Fibroblast of pulmonary artery (primary cell): ENCODE measurements around the gene MEX3C.

Source experiments
- DNase-seq: peaks from one replicate; pipeline ENCODE4 v3.0.0-alpha.2; 2010; ENCODE audit warnings: low read depth
- H3K4me3 ChIP-seq: replicated peaks from 2 replicates; pipeline ENCODE4 v1.5.1; 2011; ENCODE audit warnings: low read depth, mild to moderate bottlenecking, control low read depth, low read length, moderate library complexity
- TF ChIP-seq, protein P1 (sequence below): IDR thresholded peaks from 2 replicates; pipeline ENCODE4 v1.5.1; 2011; ENCODE audit warnings: mild to moderate bottlenecking, control low read depth, low read length, inconsistent platforms; ENCODE audit errors: missing control alignments

MEX3C gene

DNA sequence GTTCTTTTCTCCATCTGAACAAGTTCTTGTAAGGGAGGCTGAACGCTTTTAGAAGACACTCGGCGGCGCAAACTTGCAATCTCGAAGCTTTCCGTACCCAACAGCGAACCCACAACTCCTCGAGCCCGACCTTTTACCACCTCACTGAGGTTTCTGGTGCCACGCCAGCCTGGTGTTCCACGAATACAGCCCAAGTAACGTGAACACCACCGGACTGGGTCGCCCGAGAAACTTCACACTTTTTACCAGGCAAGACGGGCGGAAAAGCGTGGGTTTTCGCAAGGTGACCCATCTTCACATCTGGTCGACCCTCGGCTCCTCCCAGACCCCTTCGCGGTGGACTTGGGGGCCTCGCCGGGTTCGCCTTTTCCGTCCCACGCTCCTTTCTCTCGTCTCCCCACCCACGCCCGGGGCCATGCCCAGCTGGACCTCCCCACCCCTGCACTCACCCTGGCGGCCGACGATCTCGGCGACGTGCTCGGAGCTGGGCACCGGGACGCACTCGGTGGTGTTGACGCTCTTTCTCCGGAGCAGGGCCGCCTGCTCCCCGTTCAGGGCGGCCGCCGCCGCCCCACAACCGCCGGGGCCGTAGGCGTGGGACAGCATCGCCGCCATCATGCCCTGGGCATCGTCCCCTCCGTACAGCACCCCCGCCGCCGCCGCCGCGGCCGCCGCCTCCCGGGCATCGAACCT, 1.2 kb downstream of the MEX3C start:
- peak; percentile 17 for DNase-seq
- peak overlapping the region; percentile 81 for H3K4me3 ChIP-seq
- TF ChIP-seq, protein P1, sequence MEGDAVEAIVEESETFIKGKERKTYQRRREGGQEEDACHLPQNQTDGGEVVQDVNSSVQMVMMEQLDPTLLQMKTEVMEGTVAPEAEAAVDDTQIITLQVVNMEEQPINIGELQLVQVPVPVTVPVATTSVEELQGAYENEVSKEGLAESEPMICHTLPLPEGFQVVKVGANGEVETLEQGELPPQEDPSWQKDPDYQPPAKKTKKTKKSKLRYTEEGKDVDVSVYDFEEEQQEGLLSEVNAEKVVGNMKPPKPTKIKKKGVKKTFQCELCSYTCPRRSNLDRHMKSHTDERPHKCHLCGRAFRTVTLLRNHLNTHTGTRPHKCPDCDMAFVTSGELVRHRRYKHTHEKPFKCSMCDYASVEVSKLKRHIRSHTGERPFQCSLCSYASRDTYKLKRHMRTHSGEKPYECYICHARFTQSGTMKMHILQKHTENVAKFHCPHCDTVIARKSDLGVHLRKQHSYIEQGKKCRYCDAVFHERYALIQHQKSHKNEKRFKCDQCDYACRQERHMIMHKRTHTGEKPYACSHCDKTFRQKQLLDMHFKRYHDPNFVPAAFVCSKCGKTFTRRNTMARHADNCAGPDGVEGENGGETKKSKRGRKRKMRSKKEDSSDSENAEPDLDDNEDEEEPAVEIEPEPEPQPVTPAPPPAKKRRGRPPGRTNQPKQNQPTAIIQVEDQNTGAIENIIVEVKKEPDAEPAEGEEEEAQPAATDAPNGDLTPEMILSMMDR = no peak

DNA sequence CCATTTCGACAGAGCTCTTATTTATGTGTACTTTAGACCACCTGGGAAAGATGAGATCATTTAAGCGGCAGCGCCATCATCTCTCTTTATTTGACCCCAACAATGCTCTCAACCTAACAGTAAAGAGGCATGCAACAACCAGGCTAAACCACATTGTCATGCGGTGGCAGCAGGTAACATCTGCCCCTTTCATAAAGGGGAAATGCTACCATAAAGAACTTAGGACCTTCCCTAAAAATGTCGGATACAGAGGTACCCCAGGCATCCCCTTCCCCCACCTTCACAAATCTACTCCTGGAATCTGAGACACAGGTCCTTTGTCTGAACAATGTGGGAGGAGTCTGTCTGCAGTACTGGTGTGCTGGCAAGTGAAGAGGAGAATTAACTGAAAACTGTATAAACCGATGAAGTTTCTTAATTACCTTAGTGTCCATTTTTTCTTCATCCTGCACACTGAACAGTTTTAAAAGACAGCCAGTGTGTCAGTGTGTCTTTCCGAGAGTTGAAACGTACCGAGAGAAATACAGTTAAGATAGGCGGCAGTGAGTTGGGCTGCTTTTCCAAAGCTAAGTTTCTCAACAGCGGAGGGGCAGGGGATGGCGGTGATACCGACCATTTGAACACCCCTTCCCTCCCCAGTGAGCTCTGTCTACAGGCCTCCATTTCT, 1.9 kb downstream of the MEX3C start:
- H3K4me3 ChIP-seq = peak overlapping the region; percentile 81
- TF ChIP-seq, protein P1 = no peak
- peak; percentile 43 for DNase-seq

DNA sequence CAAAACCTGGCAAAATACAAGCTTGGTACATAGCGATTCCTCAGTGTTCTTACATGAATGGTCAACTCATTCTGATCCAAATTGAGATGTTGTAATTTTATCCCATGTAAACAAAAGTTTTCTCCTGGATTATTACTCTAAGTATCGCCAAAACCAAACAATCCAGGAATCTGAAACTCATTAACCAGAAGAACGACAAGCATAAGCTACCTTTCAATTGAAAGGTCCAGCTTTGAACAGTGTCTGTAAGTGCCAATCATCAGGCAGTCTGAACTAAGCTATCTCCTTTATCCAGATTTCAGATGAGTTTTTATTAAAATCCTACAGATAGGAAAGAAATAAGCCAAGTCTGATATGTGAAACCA, 2.4 kb downstream of the MEX3C start:
- TF ChIP-seq, protein P1 = no peak
- peak overlapping the region; percentile 81 for H3K4me3 ChIP-seq
- no peak for DNase-seq

DNA sequence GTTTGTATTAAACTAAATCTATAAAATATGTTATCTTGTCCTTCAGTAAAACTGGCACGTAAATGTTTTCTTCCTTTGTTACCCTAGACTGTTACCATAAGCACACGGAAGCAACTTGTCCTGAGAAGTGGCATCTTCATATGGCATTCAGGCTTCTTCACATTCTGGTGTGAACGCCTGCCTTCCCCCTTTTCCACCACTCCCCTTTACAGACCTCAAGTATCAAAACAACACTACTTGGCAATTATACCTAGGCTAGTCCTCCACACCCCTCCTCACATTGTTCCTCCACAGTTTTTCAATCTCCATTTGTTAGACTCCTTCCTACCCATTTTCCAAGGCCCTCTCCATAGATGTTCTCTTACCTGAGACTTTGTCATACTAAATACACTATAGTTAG, 2.9 kb downstream of the MEX3C start:
- TF ChIP-seq, protein P1 = no peak
- DNase-seq = no peak
- peak overlapping the region; percentile 81 for H3K4me3 ChIP-seq

DNA sequence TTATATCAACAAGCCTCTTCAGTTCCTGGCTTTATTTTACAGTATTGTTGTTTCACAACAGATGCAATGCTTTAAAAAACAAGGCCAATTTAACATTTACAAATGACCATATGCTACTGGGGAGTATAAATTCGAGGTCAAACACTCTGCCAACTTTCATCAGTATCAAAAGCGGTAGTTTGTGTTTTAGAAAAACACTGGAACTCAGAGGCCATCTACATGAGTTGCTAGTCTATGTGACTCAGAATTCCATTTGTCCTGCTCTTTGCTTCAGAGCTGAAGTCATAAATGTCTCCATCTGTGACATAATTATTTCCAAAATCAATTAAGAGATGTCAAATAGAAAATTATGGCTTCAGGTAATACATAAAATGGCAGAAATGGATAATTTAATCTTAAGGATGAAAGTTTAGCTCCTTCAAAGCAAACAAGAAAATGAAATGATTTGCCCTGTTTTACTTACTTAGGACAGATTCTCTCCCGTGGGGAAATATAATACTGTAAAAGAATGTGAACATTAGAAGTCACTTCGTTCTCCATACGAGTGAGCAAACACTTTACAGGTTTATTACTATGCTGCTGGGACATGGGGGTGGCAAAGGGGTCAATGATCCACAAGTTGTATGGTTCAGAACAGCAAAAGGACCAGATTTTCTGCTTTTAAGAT, 3.7 kb downstream of the MEX3C start:
- H3K4me3 ChIP-seq = peak overlapping the region; percentile 81
- TF ChIP-seq, protein P1 = no peak
- peak; percentile 31 for DNase-seq

DNA sequence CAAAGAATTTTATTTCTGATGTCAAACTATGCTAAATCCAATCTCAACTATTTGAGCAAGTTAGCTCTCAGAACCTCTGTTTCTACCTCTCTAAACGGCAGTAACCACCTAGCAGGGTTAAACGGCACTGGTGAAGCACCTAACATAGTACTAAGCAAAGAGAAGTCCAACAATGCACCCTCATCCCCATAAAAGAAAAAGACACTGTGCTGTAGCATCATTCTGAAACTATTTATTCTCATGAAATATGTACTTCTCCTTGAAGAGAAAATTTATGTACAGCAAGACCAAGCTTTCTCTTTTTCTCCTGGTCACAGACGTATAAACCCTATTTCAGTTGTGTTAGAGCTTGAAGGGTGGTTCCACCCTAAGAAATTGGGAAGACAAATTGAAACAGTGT, 4.8 kb downstream of the MEX3C start:
- H3K4me3 ChIP-seq = no peak overlapping the region
- no peak for DNase-seq
- TF ChIP-seq, protein P1 = no peak
